ENCODE data around the gene RALY.

RALY gene

GRCh38 chr20:33990075-33990474, 3.6 kb upstream of the RALY start:
- no peak for DNase-seq

GRCh38 chr20:33991502-33991901, 2.2 kb upstream of the RALY start:
- DNase-seq, result no peak

GRCh38 chr20:33992145-33992922, 1.4 kb upstream of the RALY start:
- no peak for DNase-seq

GRCh38 chr20:33992923-33993575, 662 bp upstream of the RALY start:
- peak; percentile 97 for DNase-seq

GRCh38 chr20:33994222-33994913, 657 bp downstream of the RALY start:
- DNase-seq, result peak; percentile 44

GRCh38 chr20:33995053-33995831, 1.5 kb downstream of the RALY start:
- DNase-seq, result no peak

GRCh38 chr20:33999025-33999649, 5.4 kb downstream of the RALY start:
- no peak for DNase-seq

GRCh38 chr20:34001378-34001777, 7.7 kb downstream of the RALY start:
- DNase-seq, result no peak

GRCh38 chr20:34004227-34004626, 10.5 kb downstream of the RALY start:
- DNase-seq, result no peak

GRCh38 chr20:34004790-34005457, 11.2 kb downstream of the RALY start:
- DNase-seq, result no peak

- DNase-seq, result no peak
Observed at GRCh38 chr20:34006619-34007018, 12.9 kb downstream of the RALY start.

- DNase-seq, result no peak
Observed at GRCh38 chr20:34008477-34008876, 14.8 kb downstream of the RALY start.

- no peak for DNase-seq
Observed at GRCh38 chr20:34010405-34010931, 16.8 kb downstream of the RALY start.

GRCh38 chr20:34011275-34011674, 17.6 kb downstream of the RALY start:
- DNase-seq, result no peak

GRCh38 chr20:34012330-34012729, 18.6 kb downstream of the RALY start:
- DNase-seq, result no peak

GRCh38 chr20:34012735-34013134, 19.0 kb downstream of the RALY start:
- DNase-seq, result no peak

- no peak for DNase-seq
Observed at GRCh38 chr20:34013554-34013953, 19.8 kb downstream of the RALY start.

- DNase-seq, result no peak
Observed at GRCh38 chr20:34014878-34015277, 21.2 kb downstream of the RALY start.

GRCh38 chr20:34015401-34016335, 22.0 kb downstream of the RALY start:
- DNase-seq, result no peak

GRCh38 chr20:34016736-34017135, 23.0 kb downstream of the RALY start:
- no peak for DNase-seq

GRCh38 chr20:34017610-34018009, 23.9 kb downstream of the RALY start:
- no peak for DNase-seq
